ENCODE results near the gene ESCO1. TPM values are rescaled to one million over a fixed set of nuclear protein-coding genes. Genes with fewer than 3 reads are reported as not detected.

The ESCO1 gene
- total RNA-seq, 4 donors from 2014 or later: 22.1 to 41.3 (median 34.4) TPM

GRCh38 chr18:21550510-21550970 lies 50.0 kb downstream of the ESCO1 start:
- Histone ChIP-seq H3K36me3 (peaks cover 0 to 55% (median 0%) of the 10 kb centered on the region in 3 donors), H3K27me3 (no peaks in the 10 kb centered on the region), H3K4me1 (no peaks in the 10 kb centered on the region), H3K27ac (no peak overlapping the region), H3K4me3 (no peak overlapping the region), H3K9me3 (no peaks in the 10 kb centered on the region)
- no peak for TF ChIP-seq POLR2A (IDR thresholded peaks at IDR 0.05)
- TF ChIP-seq, protein P1, sequence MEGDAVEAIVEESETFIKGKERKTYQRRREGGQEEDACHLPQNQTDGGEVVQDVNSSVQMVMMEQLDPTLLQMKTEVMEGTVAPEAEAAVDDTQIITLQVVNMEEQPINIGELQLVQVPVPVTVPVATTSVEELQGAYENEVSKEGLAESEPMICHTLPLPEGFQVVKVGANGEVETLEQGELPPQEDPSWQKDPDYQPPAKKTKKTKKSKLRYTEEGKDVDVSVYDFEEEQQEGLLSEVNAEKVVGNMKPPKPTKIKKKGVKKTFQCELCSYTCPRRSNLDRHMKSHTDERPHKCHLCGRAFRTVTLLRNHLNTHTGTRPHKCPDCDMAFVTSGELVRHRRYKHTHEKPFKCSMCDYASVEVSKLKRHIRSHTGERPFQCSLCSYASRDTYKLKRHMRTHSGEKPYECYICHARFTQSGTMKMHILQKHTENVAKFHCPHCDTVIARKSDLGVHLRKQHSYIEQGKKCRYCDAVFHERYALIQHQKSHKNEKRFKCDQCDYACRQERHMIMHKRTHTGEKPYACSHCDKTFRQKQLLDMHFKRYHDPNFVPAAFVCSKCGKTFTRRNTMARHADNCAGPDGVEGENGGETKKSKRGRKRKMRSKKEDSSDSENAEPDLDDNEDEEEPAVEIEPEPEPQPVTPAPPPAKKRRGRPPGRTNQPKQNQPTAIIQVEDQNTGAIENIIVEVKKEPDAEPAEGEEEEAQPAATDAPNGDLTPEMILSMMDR (IDR thresholded peaks at IDR 0.05): no peak
- no peak for DNase-seq

- no peak for DNase-seq
- Histone ChIP-seq H3K4me1 (no peaks in the 10 kb centered on the region), H3K4me3 (no peak overlapping the region), H3K9me3 (no peaks in the 10 kb centered on the region), H3K36me3 (peaks cover 0 to 60% (median 0%) of the 10 kb centered on the region in 3 donors), H3K27ac (no peak overlapping the region), H3K27me3 (no peaks in the 10 kb centered on the region)
- TF ChIP-seq, protein P1 (IDR thresholded peaks at IDR 0.05): no peak
Observed at GRCh38 chr18:21548647-21549046, 51.9 kb downstream of the ESCO1 start.

- no peak for DNase-seq
- Histone ChIP-seq H3K27me3 (no peaks in the 10 kb centered on the region), H3K4me1 (no peaks in the 10 kb centered on the region), H3K4me3 (no peak overlapping the region), H3K27ac (no peak overlapping the region), H3K36me3 (peaks cover 0 to 49% (median 0%) of the 10 kb centered on the region in 3 donors), H3K9me3 (no peaks in the 10 kb centered on the region)
- TF ChIP-seq, protein P1 (IDR thresholded peaks at IDR 0.05): no peak
Observed at GRCh38 chr18:21546423-21546822, 54.1 kb downstream of the ESCO1 start.

DNA sequence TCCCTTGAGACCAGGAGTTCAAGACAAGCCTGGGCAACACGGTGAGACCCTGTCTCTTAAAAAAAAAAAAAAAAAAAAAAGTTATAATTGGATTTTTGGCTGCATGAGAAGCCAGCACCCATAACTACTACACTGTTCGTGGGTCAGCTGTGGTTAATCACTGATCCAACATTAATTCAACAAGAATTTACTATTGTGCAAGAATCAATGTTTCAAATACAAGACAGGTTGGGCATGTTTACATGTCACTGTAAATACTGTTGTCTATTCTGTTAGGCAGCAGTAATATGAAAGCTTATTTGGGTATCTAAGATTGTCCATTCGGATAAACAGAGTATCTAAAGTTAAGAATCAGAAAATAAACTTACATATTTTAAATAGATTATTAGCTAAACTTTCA lies 62.3 kb downstream of the ESCO1 start:
- no peak overlapping the region for H3K4me3 ChIP-seq
- DNase-seq: no peak
- H3K4me1 ChIP-seq: no peaks in the 10 kb centered on the region
- H3K9me3 ChIP-seq: no peaks in the 10 kb centered on the region
- no peaks in the 10 kb centered on the region for H3K27me3 ChIP-seq
- no peak overlapping the region for H3K27ac ChIP-seq
- H3K36me3 ChIP-seq: peaks cover 0 to 60% (median 0%) of the 10 kb centered on the region in 3 donors
- no peak for TF ChIP-seq POLR2A (IDR thresholded peaks at IDR 0.05)
- TF ChIP-seq, protein P1 (IDR thresholded peaks at IDR 0.05): no peak

DNA sequence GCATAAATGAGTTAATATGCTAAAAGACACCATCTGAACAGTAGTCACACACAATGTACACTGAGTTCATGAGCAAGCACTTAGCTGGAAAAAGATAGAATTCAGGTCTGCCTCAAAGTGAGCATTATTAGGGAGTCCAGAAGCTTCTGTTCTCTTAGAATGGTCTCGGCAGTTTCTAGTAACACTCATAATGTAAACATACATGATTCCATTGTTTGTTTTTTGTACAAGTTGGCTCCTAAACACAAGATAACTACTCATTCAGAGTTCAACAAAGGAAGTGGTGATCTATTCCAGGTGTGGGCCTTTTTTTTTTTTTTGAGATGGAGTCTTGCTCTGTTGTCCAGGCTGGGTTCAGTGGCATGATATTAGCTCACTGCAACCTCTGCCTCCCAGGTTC lies 66.2 kb downstream of the ESCO1 start:
- Histone ChIP-seq H3K36me3 (peaks cover 0 to 81% (median 0%) of the 10 kb centered on the region in 3 donors), H3K27me3 (no peaks in the 10 kb centered on the region), H3K9me3 (no peaks in the 10 kb centered on the region), H3K27ac (no peak overlapping the region), H3K4me3 (no peak overlapping the region), H3K4me1 (no peaks in the 10 kb centered on the region)
- no peak for DNase-seq
- no peak for TF ChIP-seq POLR2A (IDR thresholded peaks at IDR 0.05)
- TF ChIP-seq, protein P1 (IDR thresholded peaks at IDR 0.05): no peak

- Histone ChIP-seq H3K36me3 (peaks cover 0 to 58% (median 0%) of the 10 kb centered on the region in 3 donors), H3K27ac (no peak overlapping the region), H3K9me3 (no peaks in the 10 kb centered on the region), H3K4me3 (no peak overlapping the region), H3K27me3 (no peaks in the 10 kb centered on the region), H3K4me1 (no peaks in the 10 kb centered on the region)
- TF ChIP-seq, protein P1 (IDR thresholded peaks at IDR 0.05): no peak
- TF ChIP-seq POLR2A (IDR thresholded peaks at IDR 0.05): no peak
- DNase-seq: no peak
Observed at GRCh38 chr18:21526463-21526862, 74.0 kb downstream of the ESCO1 start.

Data from Peyer's patch (tissue), 4 donors.